ENCODE measurements around the gene NDUFC2. TPM values are rescaled to one million over a fixed set of nuclear protein-coding genes. Genes with fewer than 3 reads are reported as not detected.
"Not testable (repeated sequence)": the region's sequence is repeated elsewhere in the genome, so short reads cannot be mapped to it uniquely, and the experiment has no call there.

Gene NDUFC2
- total RNA-seq, 1 experiment from 2014 or later, result 258 TPM

GRCh38 chr11:78069465-78069864 lies 10.2 kb downstream of the NDUFC2 start:
- no peak overlapping the region for H3K4me3 ChIP-seq (ENCODE audit: insufficient read depth, low read depth, low read length)
- H3K27me3 ChIP-seq (ENCODE audit: control insufficient read depth, insufficient read depth, low read length), result no peaks in the 10 kb centered on the region
- DNase-seq, result no peak
- peaks cover 9% of the 10 kb centered on the region for H3K36me3 ChIP-seq (replicated peaks; ENCODE audit: control insufficient read depth, insufficient read depth, low read length)

- Histone ChIP-seq H3K4me3 (ENCODE audit: insufficient read depth, low read depth, low read length) (no peak overlapping the region), H3K27me3 (ENCODE audit: control insufficient read depth, insufficient read depth, low read length) (no peaks in the 10 kb centered on the region), H3K36me3 (replicated peaks; ENCODE audit: control insufficient read depth, insufficient read depth, low read length) (peaks cover 9% of the 10 kb centered on the region)
- DNase-seq, result no peak
Measured at GRCh38 chr11:78067704-78068103, 12.0 kb downstream of the NDUFC2 start.

DNA sequence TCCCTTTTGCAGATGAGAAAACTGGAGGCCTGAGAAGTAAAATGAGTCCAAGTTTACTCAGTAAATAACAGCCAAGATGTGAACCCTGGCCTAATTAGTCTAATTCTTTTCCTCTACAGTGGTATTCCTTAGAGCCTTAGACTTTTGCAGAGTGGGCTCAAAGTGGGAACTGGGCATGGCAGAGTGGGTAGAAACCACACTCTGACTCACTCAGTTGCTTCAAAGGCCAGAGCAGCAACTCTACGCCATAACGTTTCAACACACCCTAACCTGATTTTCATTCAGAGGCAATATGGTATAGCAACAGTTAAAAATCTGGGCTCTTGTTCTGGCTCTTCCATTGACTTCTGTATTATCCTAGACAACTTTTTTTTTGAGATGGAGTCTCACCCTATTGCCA lies 13.2 kb downstream of the NDUFC2 start:
- no peak for DNase-seq
- H3K36me3 ChIP-seq (replicated peaks; ENCODE audit: control insufficient read depth, insufficient read depth, low read length), result peaks cover 5% of the 10 kb centered on the region
- H3K4me3 ChIP-seq (ENCODE audit: insufficient read depth, low read depth, low read length), result no peak overlapping the region
- no peaks in the 10 kb centered on the region for H3K27me3 ChIP-seq (ENCODE audit: control insufficient read depth, insufficient read depth, low read length)

DNA sequence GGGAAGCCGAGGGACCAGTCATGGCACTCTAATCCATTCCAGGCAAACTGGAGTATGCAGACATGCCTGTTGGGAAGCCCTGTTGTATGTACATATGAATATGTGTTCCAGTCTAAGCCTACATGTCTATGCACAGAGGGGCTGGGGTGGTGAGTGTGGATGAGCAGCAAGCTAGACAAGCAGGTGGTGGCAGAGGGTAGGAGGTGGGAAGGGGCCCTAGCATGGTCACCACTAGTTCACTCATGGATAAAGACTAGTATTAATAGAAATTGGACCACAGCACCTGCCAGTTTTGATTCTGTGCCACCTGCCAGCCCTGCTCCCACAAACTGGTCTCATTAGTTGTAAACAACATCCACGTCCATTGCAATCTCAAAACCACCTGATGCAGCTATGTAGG lies 14.5 kb downstream of the NDUFC2 start:
- no peak overlapping the region for H3K4me3 ChIP-seq (ENCODE audit: insufficient read depth, low read depth, low read length)
- peaks cover under 1% of the 10 kb centered on the region for H3K36me3 ChIP-seq (replicated peaks; ENCODE audit: control insufficient read depth, insufficient read depth, low read length)
- no peak for DNase-seq
- no peaks in the 10 kb centered on the region for H3K27me3 ChIP-seq (ENCODE audit: control insufficient read depth, insufficient read depth, low read length)

DNA sequence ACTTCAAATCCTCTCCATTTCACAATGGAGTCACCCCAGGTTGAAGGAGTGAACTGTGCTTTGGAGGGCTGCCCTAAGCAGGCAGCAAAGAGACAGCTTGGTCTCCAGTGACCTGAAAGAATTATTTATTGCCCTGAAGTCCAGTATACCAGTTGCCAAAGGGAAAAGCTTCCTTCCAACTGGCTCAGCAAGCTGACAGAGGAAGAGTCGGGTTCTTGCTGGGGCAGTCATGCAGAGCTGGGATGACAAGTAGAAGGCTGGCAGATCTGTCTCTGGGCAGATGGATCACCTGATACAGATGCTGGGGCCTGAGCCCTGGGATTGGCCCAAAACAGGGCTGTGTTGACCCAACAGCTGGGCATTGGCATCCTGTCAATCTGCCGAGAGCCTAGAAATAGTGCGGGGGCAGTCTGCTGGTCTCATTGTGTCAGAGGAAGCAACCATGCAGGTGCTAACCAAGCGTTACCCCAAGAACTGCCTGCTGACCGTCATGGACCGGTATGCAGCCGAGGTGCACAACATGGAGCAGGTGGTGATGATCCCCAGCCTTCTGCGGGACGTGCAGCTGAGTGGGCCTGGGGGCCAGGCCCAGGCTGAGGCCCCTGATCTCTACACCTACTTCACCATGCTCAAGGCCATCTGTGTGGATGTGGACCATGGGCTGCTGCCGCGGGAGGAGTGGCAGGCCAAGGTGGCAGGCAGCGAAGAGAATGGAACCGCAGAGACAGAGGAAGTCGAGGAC lies 16.1 kb downstream of the NDUFC2 start, which contains the start of gene THRSP:
Gene THRSP, plus strand, starts transcription at position 422 of the 742 bp plus-strand sequence. Its CDS starts 21 bp downstream, at position 443.
- H3K27me3 ChIP-seq (ENCODE audit: control insufficient read depth, insufficient read depth, low read length), result no peaks in the 10 kb centered on the region
- H3K36me3 ChIP-seq (replicated peaks; ENCODE audit: control insufficient read depth, insufficient read depth, low read length), result no peaks in the 10 kb centered on the region
- no peak for DNase-seq
- H3K4me3 ChIP-seq (ENCODE audit: insufficient read depth, low read depth, low read length), result no peak within 1 kb of the TSS

DNA sequence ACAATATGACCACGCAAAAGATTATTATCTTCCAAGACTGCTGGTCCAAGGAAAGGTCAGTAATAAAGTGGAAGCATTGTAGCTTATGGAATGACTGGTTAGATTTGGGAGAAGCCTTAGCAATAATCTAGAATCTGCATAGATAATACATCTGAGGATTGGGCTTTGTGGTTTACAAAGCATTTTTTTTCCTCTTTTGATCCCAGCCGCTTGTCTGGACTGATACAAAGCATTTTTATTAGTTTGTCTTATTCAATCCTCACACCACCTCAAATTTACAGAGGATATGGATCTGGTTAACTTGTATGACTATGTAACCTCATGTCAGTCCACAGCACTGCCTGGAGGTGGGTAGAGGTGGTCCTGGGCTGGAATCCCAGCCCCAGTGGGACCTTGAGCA lies 17.0 kb downstream of the NDUFC2 start:
- DNase-seq, result no peak
- Histone ChIP-seq H3K36me3 (replicated peaks; ENCODE audit: control insufficient read depth, insufficient read depth, low read length) (no peaks in the 10 kb centered on the region), H3K4me3 (ENCODE audit: insufficient read depth, low read depth, low read length) (no peak overlapping the region), H3K27me3 (ENCODE audit: control insufficient read depth, insufficient read depth, low read length) (no peaks in the 10 kb centered on the region)

DNA sequence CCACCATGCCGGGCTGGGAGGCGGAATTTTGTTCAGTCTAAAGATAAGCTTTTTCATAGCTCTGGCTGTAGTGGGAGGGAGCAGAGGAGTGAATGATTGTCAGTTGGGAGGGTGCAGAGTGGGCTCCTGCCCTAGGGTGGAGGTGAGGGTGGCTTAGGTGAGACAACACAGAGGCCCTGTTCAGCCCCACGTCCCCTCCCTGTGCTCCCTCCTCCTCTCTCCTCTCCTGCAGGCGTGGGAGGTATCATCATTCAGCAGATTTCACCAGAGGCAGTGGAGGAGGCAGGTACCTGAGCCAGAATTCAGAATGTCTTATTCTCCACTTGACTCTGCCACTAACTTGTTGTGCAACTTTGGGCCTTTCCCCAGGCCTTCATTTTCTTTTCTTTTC lies 17.7 kb downstream of the NDUFC2 start:
- no peaks in the 10 kb centered on the region for H3K27me3 ChIP-seq (ENCODE audit: control insufficient read depth, insufficient read depth, low read length)
- no peak for DNase-seq
- no peak overlapping the region for H3K4me3 ChIP-seq (ENCODE audit: insufficient read depth, low read depth, low read length)
- H3K36me3 ChIP-seq (replicated peaks; ENCODE audit: control insufficient read depth, insufficient read depth, low read length), result no peaks in the 10 kb centered on the region

- H3K36me3 ChIP-seq (replicated peaks; ENCODE audit: control insufficient read depth, insufficient read depth, low read length), result no peaks in the 10 kb centered on the region
- no peak overlapping the region for H3K4me3 ChIP-seq (ENCODE audit: insufficient read depth, low read depth, low read length)
- H3K27me3 ChIP-seq (ENCODE audit: control insufficient read depth, insufficient read depth, low read length), result no peaks in the 10 kb centered on the region
- no peak for DNase-seq
Measured at GRCh38 chr11:78061088-78061920, 18.4 kb downstream of the NDUFC2 start.

DNA sequence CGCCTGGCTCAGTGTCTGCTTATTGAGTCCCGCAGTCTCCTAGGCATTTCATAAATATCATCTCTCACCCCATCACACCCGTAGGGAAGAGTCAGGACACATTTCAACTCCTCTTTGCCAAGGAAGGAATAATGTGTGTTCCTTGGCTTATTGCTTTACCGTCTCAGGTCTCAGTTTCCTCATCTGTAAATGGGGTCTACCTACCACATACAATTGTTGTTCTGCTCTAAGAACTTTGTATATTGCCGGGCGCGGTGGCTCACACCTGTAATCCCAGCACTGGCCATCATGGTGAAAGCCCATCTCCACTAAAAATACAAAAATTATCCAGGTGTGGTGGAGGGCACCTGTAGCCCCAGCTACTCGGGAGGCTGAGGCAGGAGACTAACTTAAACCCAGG lies 19.1 kb downstream of the NDUFC2 start:
- Histone ChIP-seq H3K27me3 (ENCODE audit: control insufficient read depth, insufficient read depth, low read length) (no peaks in the 10 kb centered on the region), H3K4me3 (ENCODE audit: insufficient read depth, low read depth, low read length) (no peak overlapping the region), H3K36me3 (replicated peaks; ENCODE audit: control insufficient read depth, insufficient read depth, low read length) (no peaks in the 10 kb centered on the region)
- DNase-seq, result no peak

- H3K4me3 ChIP-seq (ENCODE audit: insufficient read depth, low read depth, low read length); H3K27me3 ChIP-seq (ENCODE audit: control insufficient read depth, insufficient read depth, low read length); DNase-seq; H3K36me3 ChIP-seq (replicated peaks; ENCODE audit: control insufficient read depth, insufficient read depth, low read length): not testable (repeated sequence)
Measured at GRCh38 chr11:78059749-78060328, 19.8 kb downstream of the NDUFC2 start.

GRCh38 chr11:78057462-78058055 lies 22.1 kb downstream of the NDUFC2 start:
- no peak for DNase-seq
- no peak overlapping the region for H3K4me3 ChIP-seq (ENCODE audit: insufficient read depth, low read depth, low read length)
- no peaks in the 10 kb centered on the region for H3K27me3 ChIP-seq (ENCODE audit: control insufficient read depth, insufficient read depth, low read length)
- H3K36me3 ChIP-seq (replicated peaks; ENCODE audit: control insufficient read depth, insufficient read depth, low read length), result no peaks in the 10 kb centered on the region

DNA sequence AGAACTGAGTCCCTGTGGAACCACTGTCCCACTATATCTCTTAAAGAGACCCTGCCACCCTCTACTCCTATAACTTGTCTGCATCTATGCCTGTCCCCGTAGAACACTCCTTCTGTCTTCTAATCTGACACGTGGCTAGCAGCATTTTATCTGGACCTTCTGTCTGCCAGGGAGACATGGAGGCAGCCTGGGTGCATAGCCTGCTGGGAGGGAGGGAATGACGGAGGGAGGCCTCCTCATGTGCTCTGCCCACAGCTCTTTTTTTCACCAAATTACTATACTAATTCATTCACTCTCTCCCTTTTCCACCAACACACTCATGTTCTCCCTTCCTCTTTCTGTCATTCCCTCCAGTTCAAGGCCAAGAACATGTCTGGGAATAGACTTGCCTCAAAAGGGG lies 23.6 kb downstream of the NDUFC2 start:
- Histone ChIP-seq H3K36me3 (replicated peaks; ENCODE audit: control insufficient read depth, insufficient read depth, low read length) (no peaks in the 10 kb centered on the region), H3K27me3 (ENCODE audit: control insufficient read depth, insufficient read depth, low read length) (no peaks in the 10 kb centered on the region), H3K4me3 (ENCODE audit: insufficient read depth, low read depth, low read length) (no peak overlapping the region)
- DNase-seq, result no peak

GRCh38 chr11:78054971-78055370 lies 24.7 kb downstream of the NDUFC2 start:
- no peaks in the 10 kb centered on the region for H3K36me3 ChIP-seq (replicated peaks; ENCODE audit: control insufficient read depth, insufficient read depth, low read length)
- no peak overlapping the region for H3K4me3 ChIP-seq (ENCODE audit: insufficient read depth, low read depth, low read length)
- DNase-seq, result no peak
- no peaks in the 10 kb centered on the region for H3K27me3 ChIP-seq (ENCODE audit: control insufficient read depth, insufficient read depth, low read length)

DNA sequence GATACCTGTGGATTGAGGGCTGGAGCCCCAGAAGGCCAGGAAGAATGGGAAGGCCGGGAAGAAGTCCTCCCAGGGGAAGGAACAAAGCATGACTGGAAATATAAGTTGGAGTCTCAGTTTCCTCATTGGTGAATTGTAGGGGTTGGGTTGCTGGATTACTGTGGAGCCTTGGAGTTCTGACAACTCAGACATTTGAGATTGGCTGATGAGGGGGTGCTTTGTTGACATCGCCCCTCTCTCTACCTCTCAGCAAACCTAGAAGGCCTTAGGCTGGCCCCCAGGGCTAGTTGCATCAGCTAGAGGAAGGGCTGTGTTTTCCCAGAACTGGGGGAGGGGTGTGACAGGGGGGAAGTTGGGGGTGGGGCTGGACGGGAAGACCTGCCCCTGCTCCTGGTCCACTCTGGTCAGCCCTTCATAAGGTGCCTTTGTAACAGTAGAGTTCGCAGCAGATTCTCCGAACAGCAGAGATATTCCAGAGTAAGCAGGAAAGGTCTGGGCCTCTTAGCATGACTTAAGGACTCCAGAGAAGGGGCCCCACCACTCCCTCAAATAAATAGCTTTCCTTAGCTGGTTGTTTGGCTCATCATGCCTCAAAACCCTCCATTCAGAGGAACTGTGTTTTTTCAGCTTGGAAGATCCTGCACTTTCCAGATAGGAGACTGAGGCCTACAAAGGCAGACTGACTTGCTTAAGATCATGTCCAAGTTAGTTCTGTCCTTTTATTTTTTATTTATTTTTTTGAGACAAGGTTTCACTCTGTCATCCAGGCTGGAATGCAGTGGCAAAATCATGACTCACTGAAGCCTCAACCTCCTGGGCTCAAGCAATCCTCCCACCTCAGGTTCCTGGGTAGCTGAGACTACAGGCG lies 28.5 kb downstream of the NDUFC2 start:
- no peaks in the 10 kb centered on the region for H3K36me3 ChIP-seq (replicated peaks; ENCODE audit: control insufficient read depth, insufficient read depth, low read length)
- no peak overlapping the region for H3K4me3 ChIP-seq (ENCODE audit: insufficient read depth, low read depth, low read length)
- DNase-seq, result peak; percentile 82
- H3K27me3 ChIP-seq (ENCODE audit: control insufficient read depth, insufficient read depth, low read length), result no peaks in the 10 kb centered on the region

Measured in H7 (cell line).